Keratinocyte (primary cell): Measurements from ENCODE around the gene CERT1. TPM values are rescaled to one million over a fixed set of nuclear protein-coding genes. Genes with fewer than 3 reads are reported as not detected.

Source experiments
- DNase-seq: peaks from one replicate; pipeline ENCODE4 v3.0.0-alpha.2; 2011; ENCODE audit warnings: low read depth, missing footprints, low spot score
- FAIRE-seq: peaks from 2 replicates; lab custom pipeline; 2011; peaks lifted over from hg19 to GRCh38; lab: Jason Lieb, UNC
- H2AFZ ChIP-seq: 2 replicates; pipeline ENCODE4 v1.6.0; 2012; ENCODE audit warnings: low read length, control low read depth, inconsistent platforms; ENCODE audit not compliant: control insufficient read depth
- H3K27ac ChIP-seq: 2 replicates; pipeline ENCODE4 v1.5.1; 2011; ENCODE audit warnings: low read length; ENCODE audit not compliant: control insufficient read depth, insufficient read depth
- H3K27me3 ChIP-seq: 3 replicates; pipeline ENCODE4 v1.6.0; 2011; ENCODE audit warnings: low read length; ENCODE audit not compliant: control insufficient read depth, insufficient read depth; ENCODE audit errors: extremely low read depth
- H3K36me3 ChIP-seq, 2 experiments: 2 replicates in 1 of 2; 3 replicates in 1 of 2; pipeline ENCODE4 v1.5.1; 2011; ENCODE audit warnings: low read length in 2 of 2, mild to moderate bottlenecking in 1 of 2; ENCODE audit not compliant: control insufficient read depth in 2 of 2, insufficient read depth in 2 of 2; ENCODE audit errors: extremely low read depth in 1 of 2
- H3K4me1 ChIP-seq: 3 replicates; pipeline ENCODE4 v1.5.1; 2011; ENCODE audit warnings: low read length; ENCODE audit not compliant: control insufficient read depth, insufficient read depth; ENCODE audit errors: extremely low read depth
- H3K4me2 ChIP-seq: 3 replicates; pipeline ENCODE4 v1.6.0; 2011; ENCODE audit warnings: low read depth, low read length; ENCODE audit not compliant: control insufficient read depth, insufficient read depth; ENCODE audit errors: extremely low read depth
- H3K4me3 ChIP-seq, 3 experiments: fragments of 200-600 bp in 1 of 3; sonication (generic) in 1 of 3; 2 replicates in 2 of 3; 3 replicates in 1 of 3; pipeline ENCODE4 v1.5.1; 2011 to 2016; ENCODE audit warnings: low read length in 3 of 3, mild to moderate bottlenecking in 3 of 3, control low read depth in 2 of 3, inconsistent platforms in 1 of 3, low read depth in 1 of 3, mixed read lengths in 1 of 3, mixed run types in 1 of 3, moderate library complexity in 1 of 3; ENCODE audit not compliant: control insufficient read depth in 2 of 3, insufficient read depth in 2 of 3; ENCODE audit errors: extremely low read depth in 1 of 3
- H3K79me2 ChIP-seq: 2 replicates; pipeline ENCODE4 v1.6.0; 2012; ENCODE audit warnings: low read length; ENCODE audit not compliant: control insufficient read depth, insufficient read depth
- H3K9ac ChIP-seq: 3 replicates; pipeline ENCODE4 v1.6.0; 2011; ENCODE audit warnings: low read length; ENCODE audit not compliant: control insufficient read depth, insufficient read depth; ENCODE audit errors: extremely low read depth
- H3K9me1 ChIP-seq: 3 replicates; pipeline ENCODE4 v1.6.0; 2011; ENCODE audit warnings: low read length; ENCODE audit not compliant: control insufficient read depth, insufficient read depth; ENCODE audit errors: extremely low read depth
- H3K9me3 ChIP-seq: 2 replicates; pipeline ENCODE4 v1.5.1; 2012; ENCODE audit warnings: low read depth, low read length; ENCODE audit not compliant: control insufficient read depth
- H4K20me1 ChIP-seq: 3 replicates; pipeline ENCODE4 v1.6.0; 2011; ENCODE audit warnings: low read length; ENCODE audit not compliant: control insufficient read depth, insufficient read depth; ENCODE audit errors: extremely low read depth
- CTCF ChIP-seq, 3 experiments: IDR thresholded peaks in 1 of 3; conservative IDR thresholded peaks in 1 of 3; optimal IDR thresholded peaks in 1 of 3; 2 replicates in 2 of 3; 3 replicates in 1 of 3; pipeline versions ENCODE3 to v1.5.1; 2011; ENCODE audit warnings: low read length in 3 of 3, mild to moderate bottlenecking in 3 of 3, moderate library complexity in 2 of 3, control low read depth in 1 of 3, inconsistent platforms in 1 of 3; ENCODE audit not compliant: insufficient read depth in 2 of 3; ENCODE audit errors: extremely low read depth in 1 of 3
- EZH2 ChIP-seq: IDR thresholded peaks from one replicate; pipeline ENCODE4 v1.6.1; 2012; ENCODE audit warnings: inconsistent platforms, mild to moderate bottlenecking, low read length, moderate library complexity
- dilution Hi-C: fragments of 300-500 bp; cut with MboI; formaldehyde crosslinking; loops from one replicate; pipeline ENCODE4 v1.7.0; 2020; ENCODE audit warnings: low sequenced_read_pairs; ENCODE audit not compliant: extremely low pct_ligation_motif_present
- polyA plus RNA-seq, 5 experiments: library from polyadenylated mRNA; depleted of rRNA in 3 of 5; stranded (reverse) in 3 of 5; stranded (forward) in 1 of 5; unstranded in 1 of 5; fragments of >200 nt; gene quantifications; 1 replicate in 1 of 5; 2 replicates in 3 of 5; 3 replicates in 1 of 5; pipeline versions ENCODE4 v1.2.1 to v1.2.3, GENCODE V29; 2011 to 2012; ENCODE audit warnings: missing spikeins in 2 of 5, low read depth in 1 of 5, low replicate concordance in 1 of 5

CERT1 gene
- polyA plus RNA-seq, 1 donor (not counting 4 experiments of a cell fraction or from before 2014, with no cell fraction given), result 20.8 TPM

DNA sequence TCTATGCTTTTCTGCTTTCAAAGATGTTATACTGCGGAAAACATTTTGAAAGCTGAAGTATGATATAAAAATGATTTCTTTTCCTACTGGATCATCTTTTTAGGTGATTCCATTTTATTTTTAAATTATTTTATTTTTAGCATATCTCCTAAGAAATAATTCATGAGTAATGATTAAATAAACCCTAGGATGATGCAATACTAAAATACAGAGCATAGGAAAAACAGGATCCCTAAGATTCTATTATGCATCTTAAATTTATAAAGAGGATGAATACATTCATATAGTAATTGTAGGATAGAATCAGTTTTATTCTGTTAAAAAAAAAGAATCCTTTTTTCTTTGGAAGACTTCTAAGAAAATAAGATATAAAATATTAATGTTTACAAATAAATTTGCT is 11.1 kb upstream of the CERT1 start:
- Histone ChIP-seq H3K4me1 (peaks cover 20% of the 10 kb centered on the region), H3K9me3 (no peaks in the 10 kb centered on the region), H3K79me2 (peaks cover 66% of the 10 kb centered on the region), H4K20me1 (no peaks in the 10 kb centered on the region), H2AFZ (no peak overlapping the region), H3K36me3 (no peaks in the 10 kb centered on the region), H3K27ac (no peak overlapping the region), H3K9me1 (no peaks in the 10 kb centered on the region), H3K9ac (no peak overlapping the region), H3K27me3 (no peaks in the 10 kb centered on the region), H3K4me3 (no peak overlapping the region), H3K4me2 (no peak overlapping the region)
- dilution Hi-C loops, result no loop called here
- no peak for TF ChIP-seq CTCF (optimal IDR thresholded peaks at IDR 0.05 in 1 of 3, IDR thresholded peaks at IDR 0.05 in 1 of 3, conservative IDR thresholded peaks at IDR 0.05 in 1 of 3; ENCODE audit: extremely low read depth in 1 of 3, insufficient read depth in 2 of 3, low read length in 3 of 3)
- no peak for FAIRE-seq
- DNase-seq, result no peak

DNA sequence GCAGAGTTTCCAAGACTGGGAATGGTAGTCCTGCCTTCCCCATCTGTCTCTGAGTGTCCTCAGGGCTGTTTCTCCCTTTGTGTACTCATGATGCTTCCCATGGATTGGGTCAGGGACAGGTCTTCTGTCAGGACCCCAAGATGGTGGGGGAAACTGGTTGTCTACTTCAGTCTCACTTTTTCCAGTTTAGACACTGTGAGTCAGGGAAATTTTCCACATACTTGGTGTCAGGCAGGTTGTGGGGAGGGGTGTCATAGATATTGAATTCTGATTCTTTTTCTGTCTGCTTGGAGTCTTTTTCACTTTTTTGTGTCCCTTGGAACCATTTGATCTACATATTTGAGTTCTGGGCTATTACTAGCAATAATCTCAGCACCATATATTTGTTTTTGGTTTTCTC is 10.6 kb upstream of the CERT1 start:
- H3K4me2 ChIP-seq, result no peak overlapping the region
- H2AFZ ChIP-seq, result no peak overlapping the region

More for the DNA sequence above, 10.6 kb upstream of the CERT1 start:
- Histone ChIP-seq H3K27ac (no peak overlapping the region), H3K4me3 (no peak overlapping the region), H3K79me2 (peaks cover 68% of the 10 kb centered on the region), H4K20me1 (no peaks in the 10 kb centered on the region), H3K27me3 (no peaks in the 10 kb centered on the region), H3K9me3 (no peaks in the 10 kb centered on the region), H3K9ac (no peak overlapping the region), H3K9me1 (no peaks in the 10 kb centered on the region), H3K36me3 (no peaks in the 10 kb centered on the region), H3K4me1 (peaks cover 20% of the 10 kb centered on the region)
- TF ChIP-seq EZH2 (no peak), CTCF (optimal IDR thresholded peaks at IDR 0.05 in 1 of 3, IDR thresholded peaks at IDR 0.05 in 1 of 3, conservative IDR thresholded peaks at IDR 0.05 in 1 of 3; ENCODE audit: extremely low read depth in 1 of 3, insufficient read depth in 2 of 3, low read length in 3 of 3) (no peak)
- DNase-seq, result no peak
- FAIRE-seq, result no peak
- dilution Hi-C loops, result no loop called here
